ENCODE data around the gene TENM3. TPM values are rescaled to one million over a fixed set of nuclear protein-coding genes. Genes with fewer than 3 reads are reported as not detected.
A peak's percentile ranks its signal among the peaks of the same experiment; 100 is the strongest.

Gene TENM3
- total RNA-seq, 1 experiment from 2014 or later = not detected

- H3K27me3 ChIP-seq (ENCODE audit: insufficient read depth, low read depth) = peaks cover 26% of the 10 kb centered on the region
- no TSS peak for BruUV-seq (replicated peaks)
- no peaks in the 10 kb centered on the region for H3K4me1 ChIP-seq (replicated peaks; ENCODE audit: insufficient read depth)
- intact Hi-C loops (cut with micrococcal nuclease; ENCODE audit: unreplicated experiment) = loop anchor here (10.0 kb wide), 2 partner anchors 1501 to 1661 kb away; no protein-coding TSS in a partner anchor
- H3F3A ChIP-seq (ENCODE audit: insufficient read depth, low read depth) = no peaks in the 10 kb centered on the region
- no peak overlapping the region for H3K4me3 ChIP-seq
- no peak overlapping the region for H3K27ac ChIP-seq
- no peaks in the 10 kb centered on the region for H3K9me2 ChIP-seq (ENCODE audit: insufficient read depth)
- no peak for TF ChIP-seq EZH2 (IDR thresholded peaks at IDR 0.05; ENCODE audit: low read depth)
- no peak for TF ChIP-seq CTCF (conservative IDR thresholded peaks at IDR 0.05)
- ChIA-PET POLR2A (ENCODE audit: unreplicated experiment) (no interaction called here), CTCF (interaction anchor here (0.6 kb wide), 4 partner anchors 60 to 326 kb away, joined by 6 to 9 read pairs (median 6); no protein-coding TSS in a partner anchor)
- no peaks in the 10 kb centered on the region for H3K36me3 ChIP-seq (ENCODE audit: low read depth)
- no peaks in the 10 kb centered on the region for H3K9me3 ChIP-seq (ENCODE audit: insufficient read depth, low read depth)
- H3K4me2 ChIP-seq = no peak overlapping the region
- H4K20me1 ChIP-seq (ENCODE audit: insufficient read depth) = no peaks in the 10 kb centered on the region
- no peaks in the 10 kb centered on the region for H3K79me2 ChIP-seq (ENCODE audit: low read depth)
- no peak overlapping the region for H2AFZ ChIP-seq
- no peak for DNase-seq
These were observed 562.1 kb downstream of the TENM3 start for GRCh38 chr4:182805321-182805720.

GRCh38 chr4:182805750-182806149, 562.5 kb downstream of the TENM3 start:
- BruUV-seq (replicated peaks) = no TSS peak
- TF ChIP-seq CTCF (conservative IDR thresholded peaks at IDR 0.05) (no peak), EZH2 (IDR thresholded peaks at IDR 0.05; ENCODE audit: low read depth) (no peak)
- no peak for DNase-seq
- Histone ChIP-seq H3K27ac (no peak overlapping the region), H3K4me1 (replicated peaks; ENCODE audit: insufficient read depth) (no peaks in the 10 kb centered on the region), H3K4me2 (no peak overlapping the region), H3K9me3 (ENCODE audit: insufficient read depth, low read depth) (no peaks in the 10 kb centered on the region), H2AFZ (no peak overlapping the region), H3K9me2 (ENCODE audit: insufficient read depth) (no peaks in the 10 kb centered on the region), H3K79me2 (ENCODE audit: low read depth) (no peaks in the 10 kb centered on the region), H4K20me1 (ENCODE audit: insufficient read depth) (no peaks in the 10 kb centered on the region), H3F3A (ENCODE audit: insufficient read depth, low read depth) (no peaks in the 10 kb centered on the region), H3K4me3 (no peak overlapping the region), H3K36me3 (ENCODE audit: low read depth) (no peaks in the 10 kb centered on the region), H3K27me3 (ENCODE audit: insufficient read depth, low read depth) (peaks cover 26% of the 10 kb centered on the region)
- CTCF ChIA-PET = interaction anchor here (0.6 kb wide), 4 partner anchors 60 to 326 kb away, joined by 6 to 9 read pairs (median 6); no protein-coding TSS in a partner anchor
- intact Hi-C loops (cut with micrococcal nuclease; ENCODE audit: unreplicated experiment) = loop anchor here (2.0 to 10.0 kb wide), 3 partner anchors 113 to 1661 kb away; no protein-coding TSS in a partner anchor
- POLR2A ChIA-PET (ENCODE audit: unreplicated experiment) = no interaction called here

- Histone ChIP-seq H3K79me2 (ENCODE audit: low read depth) (no peaks in the 10 kb centered on the region), H2AFZ (no peak overlapping the region), H3K27me3 (ENCODE audit: insufficient read depth, low read depth) (peaks cover 26% of the 10 kb centered on the region), H3K27ac (no peak overlapping the region), H4K20me1 (ENCODE audit: insufficient read depth) (no peaks in the 10 kb centered on the region), H3K36me3 (ENCODE audit: low read depth) (no peaks in the 10 kb centered on the region), H3K4me1 (replicated peaks; ENCODE audit: insufficient read depth) (no peaks in the 10 kb centered on the region), H3K4me2 (no peak overlapping the region), H3K9me2 (ENCODE audit: insufficient read depth) (no peaks in the 10 kb centered on the region), H3K4me3 (no peak overlapping the region), H3K9me3 (ENCODE audit: insufficient read depth, low read depth) (no peaks in the 10 kb centered on the region), H3F3A (ENCODE audit: insufficient read depth, low read depth) (no peaks in the 10 kb centered on the region)
- peak in 1 of 2 experiments; percentile 43 for DNase-seq
- TF ChIP-seq CTCF (conservative IDR thresholded peaks at IDR 0.05) = peak; percentile 73
- TF ChIP-seq EZH2 (IDR thresholded peaks at IDR 0.05; ENCODE audit: low read depth) = no peak
- no TSS peak for BruUV-seq (replicated peaks)
- ChIA-PET CTCF (interaction anchor here (0.6 kb wide), 5 partner anchors 59 to 443 kb away, joined by 3 to 9 read pairs (median 6); no protein-coding TSS in a partner anchor), POLR2A (ENCODE audit: unreplicated experiment) (no interaction called here)
- intact Hi-C loops (cut with micrococcal nuclease; ENCODE audit: unreplicated experiment) = loop anchor here (2.0 to 10.0 kb wide), 3 partner anchors 112 to 1662 kb away; no protein-coding TSS in a partner anchor
These were observed 563.4 kb downstream of the TENM3 start for GRCh38 chr4:182806259-182807252.
